Suprapubic skin (tissue), 4 donors: Measurements from ENCODE around the gene SOWAHC.

ENCODE experiments used
- CTCF ChIP-seq, 2 donors: fragments of 200-600 bp in 1 of 2; fragments of 450-650 bp in 1 of 2; sonication (generic) in 1 of 2; IDR thresholded peaks; one replicate each; pipeline ENCODE4 v1.5.1; 2016 to 2019; ENCODE audit warnings: antibody characterized with exemption in 2 of 2, mild to moderate bottlenecking in 1 of 2, moderate library complexity in 1 of 2
- POLR2A ChIP-seq, 2 donors: fragments of 450-650 bp; IDR thresholded peaks; one replicate each; pipeline ENCODE4 v1.6.1; 2017; ENCODE audit warnings: antibody characterized with exemption in 2 of 2, mild to moderate bottlenecking in 2 of 2, moderate library complexity in 2 of 2
- POLR2AphosphoS5 ChIP-seq, 3 donors: sonication (generic); formaldehyde crosslinking; IDR thresholded peaks; one replicate each; pipeline ENCODE4 v1.6.1; 2017; ENCODE audit warnings: antibody characterized with exemption in 3 of 3

- TF ChIP-seq CTCF (IDR thresholded peaks at IDR 0.05) = no peak
- no peak for TF ChIP-seq POLR2A (IDR thresholded peaks at IDR 0.05)
- TF ChIP-seq POLR2AphosphoS5 (IDR thresholded peaks at IDR 0.05) = no peak
Measured at GRCh38 chr2:109645412-109646184, 31.4 kb downstream of the SOWAHC start.
